T-helper 17 cell (primary cell): ENCODE data around the gene LGR4. TPM values are rescaled to one million over a fixed set of nuclear protein-coding genes. Genes with fewer than 3 reads are reported as not detected.

Experiments
- ATAC-seq: fragments of 150-1000 bp; cut with Tn5 transposase; 2 replicates; pipeline ENCODE4 v1.10.0; 2021; ENCODE audit warnings: mild to moderate bottlenecking, moderate library complexity
- DNase-seq, 3 donors: peaks; one replicate each; pipeline versions ENCODE4 v3.0.0 to v3.0.0-alpha.2; 2020 to 2021
- H3K9me3 ChIP-seq: one replicate; pipeline ENCODE4 v1.7.0; 2013; ENCODE audit warnings: low read length, mild to moderate bottlenecking; ENCODE audit not compliant: control insufficient read depth, poor library complexity, severe bottlenecking
- H3K27ac Mint-ChIP-seq: one replicate; pipeline ENCODE4 v1.8.0; 2022; ENCODE audit warnings: mild to moderate bottlenecking, moderate library complexity, mixed read lengths
- H3K27me3 Mint-ChIP-seq: one replicate; pipeline ENCODE4 v1.8.0; 2022; ENCODE audit warnings: mixed read lengths
- H3K36me3 Mint-ChIP-seq: one replicate; pipeline ENCODE4 v1.8.0; 2022; ENCODE audit warnings: low read depth, mixed read lengths
- H3K4me1 Mint-ChIP-seq: one replicate; pipeline ENCODE4 v1.8.0; 2022; ENCODE audit warnings: mild to moderate bottlenecking, mixed read lengths
- H3K4me3 Mint-ChIP-seq: one replicate; pipeline ENCODE4 v1.8.0; 2022; ENCODE audit warnings: mild to moderate bottlenecking, moderate library complexity, mixed read lengths
- total RNA-seq, 4 donors: library from RNA in 2 of 4; stranded (reverse) in 2 of 4; gene quantifications; one replicate each; pipeline ENCODE4 v1.2.3 and lab custom pipeline; 2022 to 2026

Gene LGR4
- total RNA-seq, 2 donors from 2014 or later, result 0.39 to 0.94 TPM

GRCh38 chr11:27392278-27393114, 80.1 kb downstream of the LGR4 start:
- Mint-ChIP-seq H3K4me3 (no peak overlapping the region), H3K36me3 (no peaks in the 10 kb centered on the region), H3K27ac (no peak overlapping the region), H3K27me3 (peaks cover 12% of the 10 kb centered on the region), H3K4me1 (peaks cover 2% of the 10 kb centered on the region)
- H3K9me3 ChIP-seq, result no peaks in the 10 kb centered on the region
- ATAC-seq (no peak), DNase-seq (no peak)

DNA sequence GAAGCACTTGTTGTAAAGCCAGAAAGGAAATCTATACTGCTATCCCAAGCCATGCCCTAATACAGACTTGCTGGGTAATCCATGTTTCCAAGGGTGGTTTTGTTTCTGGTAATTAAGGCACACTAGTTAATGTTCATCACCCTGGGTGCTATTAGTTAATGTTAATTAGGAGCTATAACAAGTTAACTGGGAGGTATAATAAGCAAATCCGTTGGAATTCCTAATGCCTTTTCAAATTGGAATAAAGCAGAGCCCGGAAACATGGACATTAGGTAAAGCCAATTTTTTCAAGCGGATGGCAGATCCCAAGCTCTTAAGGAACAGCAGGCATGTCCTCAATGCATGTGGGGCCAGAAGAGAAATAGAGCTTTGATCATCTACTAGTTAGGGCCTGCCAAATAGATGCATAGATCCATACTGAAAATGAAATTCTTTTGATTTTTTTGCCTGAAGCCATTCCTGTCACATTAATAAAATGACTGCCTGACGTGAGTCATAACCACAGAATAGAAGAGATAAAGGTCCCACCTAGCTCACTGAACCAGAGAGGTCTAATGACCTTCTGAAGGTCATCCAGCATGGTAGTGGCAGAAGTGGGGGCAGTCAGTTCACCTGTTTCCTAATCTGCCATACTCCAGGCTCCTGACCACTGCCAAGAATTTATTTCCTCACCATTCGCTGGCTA, 81.1 kb downstream of the LGR4 start:
- H3K9me3 ChIP-seq, result no peaks in the 10 kb centered on the region
- no peak overlapping the region for H3K4me3 Mint-ChIP-seq
- ATAC-seq (no peak), DNase-seq (no peak)
- peaks cover 2% of the 10 kb centered on the region for H3K4me1 Mint-ChIP-seq
- H3K27me3 Mint-ChIP-seq, result peaks cover 5% of the 10 kb centered on the region
- no peak overlapping the region for H3K27ac Mint-ChIP-seq
- H3K36me3 Mint-ChIP-seq, result no peaks in the 10 kb centered on the region

DNA sequence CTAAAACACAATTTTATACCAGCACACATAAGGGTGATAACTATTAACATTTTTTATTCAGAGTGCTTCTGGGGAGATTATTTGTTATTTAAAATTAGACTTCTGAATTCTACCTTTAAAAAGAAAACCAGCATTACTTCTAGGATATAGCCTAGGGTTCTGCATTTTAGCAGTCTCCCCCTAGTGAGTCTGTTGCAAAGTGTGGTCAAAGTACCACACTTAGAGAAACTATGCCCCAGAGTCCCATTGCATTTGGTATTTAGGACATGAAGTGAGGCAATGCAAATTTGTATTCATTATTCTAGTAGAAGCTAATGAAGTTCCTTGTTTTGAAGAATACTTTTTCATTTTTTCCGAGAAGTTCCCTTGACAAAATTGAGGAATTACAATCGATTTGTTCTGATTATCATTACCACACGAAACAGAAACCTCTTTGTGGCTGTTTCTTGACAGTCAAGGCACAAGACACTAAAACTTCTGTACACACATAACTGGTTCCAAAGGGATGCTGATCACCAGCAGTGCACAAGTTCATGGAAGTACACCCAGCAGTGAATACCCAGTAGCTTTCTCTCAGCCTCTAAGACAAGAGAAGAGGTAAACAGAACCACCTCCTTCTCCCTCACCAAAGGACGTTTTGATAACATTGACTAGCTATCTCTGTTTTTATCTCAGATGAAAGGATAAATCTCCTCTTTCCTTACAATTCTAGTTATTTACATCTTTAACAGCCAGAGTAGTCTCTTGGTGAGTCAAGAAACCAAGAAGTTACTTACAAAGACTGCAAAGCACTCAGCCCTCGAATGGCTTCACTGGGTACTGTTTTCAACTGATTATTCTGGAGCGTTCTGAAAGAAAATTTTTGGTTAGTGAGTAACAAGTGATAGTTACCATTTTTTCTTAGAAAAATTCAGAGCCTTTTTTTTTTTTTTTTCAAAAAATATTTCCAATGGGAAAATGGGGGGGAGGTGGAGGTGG, 82.0 kb downstream of the LGR4 start:
- DNase-seq (no peak), ATAC-seq (no peak)
- H3K4me1 Mint-ChIP-seq, result peaks cover 2% of the 10 kb centered on the region
- no peak overlapping the region for H3K27ac Mint-ChIP-seq
- no peaks in the 10 kb centered on the region for H3K36me3 Mint-ChIP-seq
- H3K9me3 ChIP-seq, result no peaks in the 10 kb centered on the region
- H3K4me3 Mint-ChIP-seq, result no peak overlapping the region
- H3K27me3 Mint-ChIP-seq, result peaks cover 5% of the 10 kb centered on the region

- Mint-ChIP-seq H3K27me3 (no peaks in the 10 kb centered on the region), H3K4me3 (no peak overlapping the region), H3K36me3 (no peaks in the 10 kb centered on the region), H3K27ac (no peak overlapping the region), H3K4me1 (peaks cover 4% of the 10 kb centered on the region)
- ATAC-seq, result no peak
- no peak for DNase-seq
- no peaks in the 10 kb centered on the region for H3K9me3 ChIP-seq
Measured at GRCh38 chr11:27388869-27389268, 83.7 kb downstream of the LGR4 start.

DNA sequence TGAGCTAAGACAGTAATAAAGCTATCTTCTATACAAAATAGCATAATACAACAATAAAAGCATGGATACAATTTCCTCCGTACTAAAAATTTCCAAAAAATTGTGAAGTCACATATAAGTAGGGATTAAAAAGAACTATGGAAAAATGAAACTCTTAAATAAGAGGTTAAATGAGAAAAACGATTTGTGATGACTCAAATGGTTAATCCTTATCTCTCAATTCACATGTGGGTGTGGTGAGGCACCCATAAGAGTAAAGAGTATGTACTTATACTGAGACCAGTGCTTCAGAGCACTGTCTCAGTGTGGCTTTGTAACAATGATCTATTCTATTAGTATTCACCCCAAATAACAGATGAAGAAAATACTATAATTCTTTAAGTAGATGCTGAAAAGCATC, 84.6 kb downstream of the LGR4 start:
- H3K9me3 ChIP-seq, result no peaks in the 10 kb centered on the region
- DNase-seq, result no peak
- no peak for ATAC-seq
- Mint-ChIP-seq H3K4me1 (peaks cover 4% of the 10 kb centered on the region), H3K27me3 (no peaks in the 10 kb centered on the region), H3K27ac (no peak overlapping the region), H3K4me3 (no peak overlapping the region), H3K36me3 (no peaks in the 10 kb centered on the region)

GRCh38 chr11:27387362-27387761, 85.2 kb downstream of the LGR4 start:
- H3K27ac Mint-ChIP-seq, result no peak overlapping the region

GRCh38 chr11:27386181-27386845, 86.3 kb downstream of the LGR4 start:
- H3K9me3 ChIP-seq, result no peaks in the 10 kb centered on the region
- Mint-ChIP-seq H3K36me3 (no peaks in the 10 kb centered on the region), H3K27ac (no peak overlapping the region), H3K4me3 (no peak overlapping the region), H3K27me3 (no peaks in the 10 kb centered on the region), H3K4me1 (peaks cover 4% of the 10 kb centered on the region)
- DNase-seq (no peak), ATAC-seq (no peak)

More at GRCh38 chr11:27387362-27387761, 85.2 kb downstream of the LGR4 start:
- H3K9me3 ChIP-seq, result no peaks in the 10 kb centered on the region
- no peaks in the 10 kb centered on the region for H3K36me3 Mint-ChIP-seq
- no peak for ATAC-seq
- no peaks in the 10 kb centered on the region for H3K27me3 Mint-ChIP-seq
- DNase-seq, result no peak
- H3K4me3 Mint-ChIP-seq, result no peak overlapping the region
- peaks cover 4% of the 10 kb centered on the region for H3K4me1 Mint-ChIP-seq

DNA sequence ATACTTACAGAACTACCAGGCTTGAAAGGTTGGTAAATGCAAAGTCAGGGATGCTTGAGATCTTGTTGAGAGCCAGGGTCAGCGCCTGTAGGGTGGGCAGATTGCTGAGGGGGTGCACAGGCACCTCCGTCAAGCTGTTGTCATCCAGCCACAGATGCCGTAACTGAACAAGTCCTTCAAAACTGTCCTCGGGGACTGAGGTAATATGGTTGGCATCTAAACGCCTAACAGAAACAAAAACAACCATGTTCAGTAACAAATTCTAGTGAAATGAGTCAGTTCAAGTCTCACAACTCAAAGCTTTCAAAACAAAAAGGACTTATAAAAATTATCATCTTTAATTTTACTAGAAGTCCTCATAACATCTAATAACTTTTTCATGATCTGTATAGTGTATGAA, 87.3 kb downstream of the LGR4 start:
- DNase-seq (no peak), ATAC-seq (no peak)
- Mint-ChIP-seq H3K4me1 (peaks cover 4% of the 10 kb centered on the region), H3K36me3 (no peaks in the 10 kb centered on the region), H3K4me3 (no peak overlapping the region), H3K27me3 (no peaks in the 10 kb centered on the region), H3K27ac (no peak overlapping the region)
- H3K9me3 ChIP-seq, result no peaks in the 10 kb centered on the region

GRCh38 chr11:27384227-27384626, 88.4 kb downstream of the LGR4 start:
- ATAC-seq, result no peak
- H3K36me3 Mint-ChIP-seq, result peaks cover 4% of the 10 kb centered on the region
- H3K4me1 Mint-ChIP-seq, result peaks cover 4% of the 10 kb centered on the region
- no peak overlapping the region for H3K27ac Mint-ChIP-seq
- no peak overlapping the region for H3K4me3 Mint-ChIP-seq
- H3K9me3 ChIP-seq, result no peaks in the 10 kb centered on the region
- H3K27me3 Mint-ChIP-seq, result peaks cover 9% of the 10 kb centered on the region
- DNase-seq, result no peak

DNA sequence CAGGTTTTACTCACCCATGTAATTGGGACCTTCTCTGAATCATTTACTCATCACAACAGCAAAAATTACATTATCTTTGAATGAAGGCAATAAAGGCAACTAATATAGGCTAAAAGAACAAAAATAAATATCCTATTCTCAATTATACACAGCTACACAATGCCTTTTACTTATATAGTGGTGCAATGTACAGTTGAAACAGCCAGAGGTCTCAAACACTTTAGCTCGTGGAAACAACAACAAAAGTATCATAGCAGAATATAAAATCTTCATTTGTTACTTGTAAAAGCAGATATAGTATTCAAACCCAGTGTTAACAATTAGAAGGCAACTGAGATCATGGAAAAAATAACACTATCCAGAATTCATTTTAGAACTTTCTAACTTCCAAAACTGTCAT, 88.9 kb downstream of the LGR4 start:
- ATAC-seq (no peak), DNase-seq (no peak)
- Mint-ChIP-seq H3K27ac (no peak overlapping the region), H3K36me3 (peaks cover 4% of the 10 kb centered on the region), H3K4me3 (no peak overlapping the region), H3K4me1 (peaks cover 2% of the 10 kb centered on the region), H3K27me3 (peaks cover 11% of the 10 kb centered on the region)
- no peaks in the 10 kb centered on the region for H3K9me3 ChIP-seq

DNA sequence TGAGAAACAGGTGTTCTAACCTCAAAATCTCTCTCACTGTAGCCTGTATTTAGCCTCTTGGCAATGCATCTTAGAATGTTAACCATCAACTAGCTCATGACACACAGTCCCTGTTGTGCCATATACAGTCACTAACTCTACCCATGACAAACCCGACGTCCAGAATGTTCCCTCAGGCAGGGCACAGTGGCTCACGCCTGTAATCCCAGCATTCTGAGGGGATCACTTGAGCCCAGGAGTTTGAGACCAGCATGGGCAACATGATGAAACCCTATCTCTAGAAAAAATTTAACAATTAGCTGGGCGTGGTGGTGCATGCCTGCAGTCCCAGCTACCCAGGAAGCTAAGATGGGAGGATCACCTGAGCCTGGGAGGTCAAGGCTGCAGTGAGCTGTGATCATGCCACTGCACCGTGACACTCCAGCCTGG, 91.3 kb downstream of the LGR4 start:
- Mint-ChIP-seq H3K27me3 (peaks cover 17% of the 10 kb centered on the region), H3K4me3 (no peak overlapping the region), H3K27ac (no peak overlapping the region), H3K4me1 (peaks cover 2% of the 10 kb centered on the region), H3K36me3 (peaks cover 4% of the 10 kb centered on the region)
- DNase-seq, result no peak
- ATAC-seq, result no peak
- H3K9me3 ChIP-seq, result no peaks in the 10 kb centered on the region

GRCh38 chr11:27380771-27381170, 91.8 kb downstream of the LGR4 start:
- no peak overlapping the region for H3K4me3 Mint-ChIP-seq
- peaks cover 17% of the 10 kb centered on the region for H3K27me3 Mint-ChIP-seq
- no peak overlapping the region for H3K27ac Mint-ChIP-seq
- no peak for ATAC-seq
- H3K36me3 Mint-ChIP-seq, result peaks cover 4% of the 10 kb centered on the region
- peaks cover 2% of the 10 kb centered on the region for H3K4me1 Mint-ChIP-seq
- DNase-seq, result no peak
- H3K9me3 ChIP-seq, result no peaks in the 10 kb centered on the region
